Activated naive CD8-positive, alpha-beta T cell treated with anti-CD3 and anti-CD28 coated beads, Interleukin-2, amount 10 ng/mL, durations not matched to agents 7 days and 5 days (primary cell): ENCODE measurements around the gene F12. TPM values are rescaled to one million over a fixed set of nuclear protein-coding genes. Genes with fewer than 3 reads are reported as not detected.
"Not testable (repeated sequence)": the region's sequence is repeated elsewhere in the genome, so short reads cannot be mapped to it uniquely, and the experiment has no call there.

Experiments used
- ATAC-seq: fragments of 150-1000 bp; cut with Tn5 transposase; one replicate; pipeline ENCODE4 v1.10.0; 2021; ENCODE audit warnings: low read depth, moderate library complexity
- POLR2A ChIA-PET: fragments of 350-600 bp; sonication (Branson Sonifier 250); formaldehyde crosslinking; loops from one replicate; lab custom pipeline; 2021; ENCODE audit warnings: antibody characterized with exemption; lab: Charles Lee
- DNase-seq: peaks from one replicate; pipeline ENCODE4 v3.0.0; 2021
- H3K27ac Mint-ChIP-seq: one replicate; pipeline ENCODE4 v1.8.0; 2022; ENCODE audit warnings: mild to moderate bottlenecking, mixed read lengths
- H3K27me3 Mint-ChIP-seq: one replicate; pipeline ENCODE4 v1.8.0; 2022; ENCODE audit warnings: mild to moderate bottlenecking, moderate library complexity, mixed read lengths
- H3K36me3 Mint-ChIP-seq: one replicate; pipeline ENCODE4 v1.8.0; 2021; ENCODE audit warnings: mild to moderate bottlenecking, mixed read lengths
- H3K4me1 Mint-ChIP-seq: one replicate; pipeline ENCODE4 v1.8.0; 2021; ENCODE audit warnings: mixed read lengths
- H3K4me3 Mint-ChIP-seq: one replicate; pipeline ENCODE4 v1.8.0; 2022; ENCODE audit warnings: mild to moderate bottlenecking, moderate library complexity, mixed read lengths
- H3K9me3 Mint-ChIP-seq: one replicate; pipeline ENCODE4 v1.8.0; 2021; ENCODE audit warnings: mixed read lengths
- total RNA-seq, 2 experiments: library from RNA; stranded (reverse); gene quantifications; one replicate each; pipeline ENCODE4 v1.2.3, GENCODE V29; 2021

F12 gene
- total RNA-seq, 2 experiments from 2014 or later: 2.2 to 2.8 TPM

GRCh38 chr5:177380805-177381126, 28.6 kb downstream of the F12 start:
- POLR2A ChIA-PET: no interaction called here
- H3K4me1 Mint-ChIP-seq: peaks cover 22% of the 10 kb centered on the region
- no peak overlapping the region for H3K27ac Mint-ChIP-seq

GRCh38 chr5:177378884-177379883, 30.2 kb downstream of the F12 start:
- Mint-ChIP-seq H3K27me3 (no peaks in the 10 kb centered on the region), H3K27ac (no peak overlapping the region), H3K9me3 (no peaks in the 10 kb centered on the region), H3K4me3 (no peak overlapping the region), H3K36me3 (peaks cover 8% of the 10 kb centered on the region), H3K4me1 (peaks cover 16% of the 10 kb centered on the region)
- DNase-seq (no peak), ATAC-seq (no peak)
- POLR2A ChIA-PET: interaction anchor here (0.7 to 1.5 kb wide), 3 partner anchors 12 to 137 kb away, joined by 3 to 4 read pairs (median 3); partner anchors contain the start of gene PRR7

More at GRCh38 chr5:177380805-177381126, 28.6 kb downstream of the F12 start:
- no peak for ATAC-seq
- no peak overlapping the region for H3K4me3 Mint-ChIP-seq
- H3K27me3 Mint-ChIP-seq: no peaks in the 10 kb centered on the region
- no peaks in the 10 kb centered on the region for H3K9me3 Mint-ChIP-seq
- no peaks in the 10 kb centered on the region for H3K36me3 Mint-ChIP-seq
- no peak for DNase-seq

GRCh38 chr5:177377851-177378776, 31.2 kb downstream of the F12 start:
- DNase-seq: no peak
- Mint-ChIP-seq H3K36me3 (peaks cover 14% of the 10 kb centered on the region), H3K4me3 (no peak overlapping the region), H3K27me3 (no peaks in the 10 kb centered on the region), H3K9me3 (no peaks in the 10 kb centered on the region), H3K4me1 (peaks cover 21% of the 10 kb centered on the region), H3K27ac (no peak overlapping the region)
- POLR2A ChIA-PET: interaction anchor here (0.6 to 1.5 kb wide), 3 partner anchors 11 to 69 kb away, joined by 3 to 4 read pairs (median 3); partner anchors contain the start of gene PRR7
- ATAC-seq: no peak

- POLR2A ChIA-PET: no interaction called here
- no peaks in the 10 kb centered on the region for H3K9me3 Mint-ChIP-seq
- H3K4me3 Mint-ChIP-seq: no peak overlapping the region
- no peak overlapping the region for H3K27ac Mint-ChIP-seq
- H3K4me1 Mint-ChIP-seq: peaks cover 32% of the 10 kb centered on the region
- ATAC-seq: no peak
- H3K27me3 Mint-ChIP-seq: no peaks in the 10 kb centered on the region
- DNase-seq: no peak
- H3K36me3 Mint-ChIP-seq: peaks cover 15% of the 10 kb centered on the region
These were observed 33.3 kb downstream of the F12 start for GRCh38 chr5:177376107-177376506.

GRCh38 chr5:177375516-177375915, 33.8 kb downstream of the F12 start:
- not testable (repeated sequence) for ATAC-seq, H3K27ac Mint-ChIP-seq, DNase-seq, H3K27me3 Mint-ChIP-seq, H3K4me3 Mint-ChIP-seq, H3K9me3 Mint-ChIP-seq
- Mint-ChIP-seq H3K4me1 (peaks cover 31% of the 10 kb centered on the region), H3K36me3 (peaks cover 15% of the 10 kb centered on the region)
- POLR2A ChIA-PET: interaction anchor here (1.1 kb wide), 1 partner anchor 24 kb away, joined by 3 read pairs; the partner anchor contains the start of gene LMAN2

DNA sequence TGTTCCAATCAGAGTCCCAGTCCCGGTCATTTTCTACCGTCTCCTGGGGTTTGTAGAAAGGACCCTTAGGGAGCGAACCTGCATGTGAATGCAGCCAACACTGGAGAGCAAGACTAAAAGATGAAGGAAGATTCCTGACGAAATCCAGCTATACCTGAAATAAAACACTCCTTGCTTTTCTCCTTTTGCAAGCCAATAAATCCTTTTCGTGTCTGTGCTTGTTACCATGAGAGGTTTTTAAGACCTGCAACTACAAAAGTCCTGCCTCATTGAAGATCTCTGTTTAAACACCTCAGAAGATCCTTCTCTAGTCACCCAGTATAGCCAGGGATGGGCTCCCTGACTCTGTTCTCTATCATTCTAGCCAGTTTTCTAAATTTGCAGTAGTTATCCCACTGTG, 35.2 kb downstream of the F12 start:
- Mint-ChIP-seq H3K27me3 (no peaks in the 10 kb centered on the region), H3K9me3 (no peaks in the 10 kb centered on the region), H3K4me3 (peak overlapping the region; percentile 30), H3K4me1 (peaks cover 30% of the 10 kb centered on the region), H3K36me3 (peaks cover 24% of the 10 kb centered on the region), H3K27ac (peak overlapping the region; percentile 92)
- DNase-seq (no peak), ATAC-seq (no peak)
- POLR2A ChIA-PET: interaction anchor here (1.0 kb wide), 1 partner anchor 16 kb away, joined by 3 read pairs; no protein-coding TSS in a partner anchor

DNA sequence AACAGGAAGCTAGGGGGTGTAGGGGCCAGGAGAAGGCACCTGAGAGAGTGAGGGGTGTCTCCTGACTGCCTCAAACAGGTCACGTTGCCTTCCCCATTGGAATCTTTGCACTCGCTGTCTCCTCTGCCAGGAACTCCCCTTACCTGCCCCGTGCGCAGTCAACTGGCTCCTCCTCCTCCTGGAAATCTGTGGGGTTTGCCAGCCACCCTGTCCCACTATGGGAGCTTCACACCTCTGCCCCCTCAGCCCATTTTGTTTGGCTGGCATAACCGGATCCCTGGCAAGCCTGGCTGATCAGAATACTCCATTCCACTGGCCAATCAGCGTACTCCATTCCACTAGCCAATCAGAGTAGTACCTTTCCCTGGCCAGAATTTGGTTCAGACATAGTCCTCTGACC, 35.6 kb downstream of the F12 start:
- Mint-ChIP-seq H3K27ac (peak overlapping the region; percentile 92), H3K4me1 (peaks cover 32% of the 10 kb centered on the region), H3K36me3 (peaks cover 28% of the 10 kb centered on the region), H3K27me3 (no peaks in the 10 kb centered on the region), H3K4me3 (peak overlapping the region; percentile 30), H3K9me3 (no peaks in the 10 kb centered on the region)
- POLR2A ChIA-PET: interaction anchor here (1.0 kb wide), 1 partner anchor 17 kb away, joined by 3 read pairs; no protein-coding TSS in a partner anchor
- ATAC-seq (no peak), DNase-seq (no peak)

DNA sequence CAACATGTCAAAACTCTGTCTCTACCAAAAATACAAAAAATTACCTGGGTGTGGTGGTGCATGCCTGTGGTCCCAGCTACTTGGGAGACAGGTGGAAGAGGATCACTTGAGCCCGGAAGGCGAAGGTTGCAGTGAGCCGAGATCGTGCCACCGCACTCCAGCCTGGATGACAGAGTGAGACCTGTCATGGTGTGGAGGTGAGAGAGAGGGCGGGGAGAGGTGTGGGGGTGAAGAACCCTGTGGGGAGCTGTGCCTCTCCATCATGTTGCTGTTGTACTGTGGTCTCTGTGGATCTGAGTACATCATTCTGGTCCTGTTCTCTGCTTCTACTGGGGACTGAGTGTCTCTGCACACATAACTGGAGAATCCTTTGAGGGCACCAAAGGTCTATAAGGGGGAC, 36.5 kb downstream of the F12 start:
- H3K4me3 Mint-ChIP-seq: peak overlapping the region; percentile 84

DNA sequence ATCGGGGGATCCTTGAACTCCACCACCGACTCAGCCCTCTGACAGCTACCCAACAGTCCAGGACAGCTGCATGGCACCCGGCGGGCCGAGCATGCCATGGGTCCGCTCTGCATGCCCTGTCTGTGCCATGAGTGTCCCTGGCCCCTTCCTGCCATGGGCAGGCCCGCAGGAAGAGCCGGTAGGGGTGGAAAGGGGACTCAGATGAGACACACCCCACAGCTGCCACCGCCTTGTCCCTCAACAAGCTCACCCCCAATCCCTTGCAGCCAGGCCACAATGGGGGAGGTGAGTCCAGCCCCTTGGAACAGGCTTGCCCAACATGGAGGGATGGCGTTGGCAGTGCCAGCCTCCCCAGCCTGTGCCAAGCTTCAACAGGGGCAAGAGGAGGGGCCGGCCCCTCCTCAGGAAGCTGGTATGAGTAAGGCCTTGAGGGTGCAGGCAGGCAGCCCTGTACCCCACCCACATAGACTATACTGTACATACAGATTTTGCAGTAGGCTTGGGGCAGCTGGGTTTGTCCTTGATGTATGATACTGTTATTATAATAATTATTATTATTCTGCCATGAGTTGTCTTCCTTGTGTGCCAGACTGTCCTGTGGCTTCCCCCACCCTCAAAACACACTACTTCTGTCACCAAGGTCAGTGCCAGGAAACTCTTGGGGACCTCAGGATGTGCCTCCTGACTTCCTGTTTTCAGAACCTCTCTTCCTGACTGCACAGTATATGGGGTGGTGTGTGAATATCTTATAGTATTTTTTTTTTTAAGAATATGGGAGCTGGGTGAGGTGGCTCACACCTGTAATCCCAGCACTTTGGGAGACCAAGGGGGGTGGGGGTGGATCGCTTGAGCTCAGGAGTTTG, 37.1 kb downstream of the F12 start:
- ATAC-seq: peak; percentile 20
- peak; percentile 48 for DNase-seq
- Mint-ChIP-seq H3K4me1 (peaks cover 39% of the 10 kb centered on the region), H3K27ac (peak overlapping the region; percentile 92), H3K4me3 (peak overlapping the region; percentile 84), H3K27me3 (no peaks in the 10 kb centered on the region), H3K9me3 (no peaks in the 10 kb centered on the region), H3K36me3 (peaks cover 36% of the 10 kb centered on the region)
- POLR2A ChIA-PET: interaction anchor here (0.5 to 3.4 kb wide), 17 partner anchors 8 to 258 kb away, joined by 3 to 24 read pairs (median 5); partner anchors contain the start of genes GRK6, LMAN2, PDLIM7 and PRELID1

More for the DNA sequence above, 36.5 kb downstream of the F12 start:
- Mint-ChIP-seq H3K36me3 (peaks cover 36% of the 10 kb centered on the region), H3K27me3 (no peaks in the 10 kb centered on the region), H3K9me3 (no peaks in the 10 kb centered on the region), H3K27ac (peak overlapping the region; percentile 92), H3K4me1 (peaks cover 39% of the 10 kb centered on the region)
- DNase-seq (no peak), ATAC-seq (peak; percentile 35)
- POLR2A ChIA-PET: interaction anchor here (0.6 to 3.4 kb wide), 12 partner anchors 8 to 125 kb away, joined by 3 to 24 read pairs (median 5); partner anchors contain the start of genes GRK6, LMAN2 and PDLIM7

DNA sequence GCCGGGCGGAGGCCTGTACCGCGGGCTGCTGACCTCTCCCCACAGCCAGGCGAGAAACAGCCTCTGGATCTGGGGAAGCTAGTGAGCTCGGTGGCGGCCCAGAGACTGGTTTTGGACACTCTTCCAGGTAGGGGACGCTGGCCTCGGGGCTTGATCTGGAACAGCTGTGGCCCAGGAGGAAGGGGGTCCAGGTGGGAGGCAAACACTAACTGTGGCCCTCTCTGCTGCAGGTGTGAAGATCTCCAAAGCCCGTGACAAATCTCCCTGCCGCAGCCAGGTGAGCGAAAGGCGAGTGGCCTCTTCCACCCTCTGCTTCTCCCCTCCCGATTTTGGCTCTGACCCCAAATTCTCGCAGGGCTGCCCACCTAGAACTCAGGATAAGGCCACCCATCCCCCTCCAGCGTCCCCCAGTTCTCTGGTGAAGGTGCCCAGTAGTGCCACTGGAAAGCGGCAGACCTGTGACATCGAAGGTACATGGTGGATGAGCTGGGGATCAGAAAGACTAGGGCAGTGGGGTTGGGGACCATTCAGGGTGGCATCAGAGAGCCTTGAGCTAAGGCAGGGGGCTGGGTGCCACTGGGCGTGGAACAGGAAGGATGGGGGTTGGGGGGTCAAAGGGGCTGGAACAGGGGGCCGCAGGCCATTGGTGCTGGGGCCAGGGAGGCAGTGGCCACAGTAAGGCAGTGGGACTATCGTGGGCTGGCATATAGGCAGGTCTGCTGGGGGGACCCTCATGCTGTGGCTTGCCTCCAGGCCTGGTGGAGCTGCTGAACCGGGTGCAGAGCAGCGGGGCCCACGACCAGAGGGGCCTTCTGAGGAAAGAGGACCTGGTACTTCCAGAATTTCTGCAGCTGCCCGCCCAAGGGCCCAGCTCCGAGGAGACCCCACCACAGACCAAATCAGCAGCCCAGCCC, 38.0 kb downstream of the F12 start:
- Mint-ChIP-seq H3K27me3 (no peaks in the 10 kb centered on the region), H3K4me3 (peak overlapping the region; percentile 84), H3K4me1 (peaks cover 40% of the 10 kb centered on the region), H3K36me3 (peaks cover 39% of the 10 kb centered on the region), H3K9me3 (no peaks in the 10 kb centered on the region), H3K27ac (peak overlapping the region; percentile 92)
- POLR2A ChIA-PET: interaction anchor here (0.5 to 3.4 kb wide), 26 partner anchors 10 to 812 kb away, joined by 3 to 24 read pairs (median 4); partner anchors contain the start of genes GRK6, LMAN2, MXD3 and PDLIM7
- DNase-seq (no peak), ATAC-seq (no peak)

DNA sequence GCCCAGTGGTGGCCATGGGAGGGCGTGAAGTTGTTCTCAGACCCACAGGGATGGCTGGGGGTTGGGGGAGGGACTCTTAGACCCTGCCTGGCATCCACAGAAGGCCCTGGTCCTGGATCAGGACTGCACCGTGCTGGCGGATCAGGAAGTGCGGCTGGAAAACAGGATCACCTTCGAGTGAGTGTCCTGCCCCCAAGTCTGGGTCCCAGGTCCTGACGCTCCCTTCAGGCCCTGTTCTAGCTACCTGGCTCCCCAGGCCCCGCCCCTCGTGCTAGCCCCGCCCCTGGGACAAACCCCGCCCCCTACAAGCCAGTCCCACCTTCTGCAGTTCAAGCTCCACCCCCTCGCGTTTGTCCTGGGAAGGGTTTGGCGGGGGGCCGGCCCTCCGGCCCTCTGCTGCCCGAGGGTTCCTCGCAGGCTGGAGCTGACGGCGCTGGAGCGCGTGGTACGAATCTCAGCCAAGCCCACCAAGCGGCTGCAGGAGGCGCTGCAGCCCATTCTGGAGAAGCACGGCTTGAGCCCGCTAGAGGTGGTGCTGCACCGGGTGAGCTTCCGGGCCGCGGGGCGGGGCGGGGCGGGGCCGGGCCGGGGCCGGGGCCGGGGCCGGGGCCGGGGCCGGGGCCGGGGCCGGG, 38.8 kb downstream of the F12 start:
- peak; percentile 79 for DNase-seq
- H3K27me3 Mint-ChIP-seq: no peaks in the 10 kb centered on the region
- peaks cover 40% of the 10 kb centered on the region for H3K36me3 Mint-ChIP-seq
- H3K9me3 Mint-ChIP-seq: no peaks in the 10 kb centered on the region
- peak; percentile 84 for ATAC-seq
- H3K27ac Mint-ChIP-seq: no peak overlapping the region
- peaks cover 41% of the 10 kb centered on the region for H3K4me1 Mint-ChIP-seq
- H3K4me3 Mint-ChIP-seq: peak overlapping the region; percentile 61
- POLR2A ChIA-PET: interaction anchor here (0.8 to 3.4 kb wide), 13 partner anchors 9 to 101 kb away, joined by 3 to 24 read pairs (median 4); partner anchors contain the start of genes GRK6, LMAN2, MXD3 and PRELID1
